Activated CD8-positive, alpha-beta T cell treated with anti-CD3 and anti-CD28 coated beads for 36 hours (primary cell): Measurements from ENCODE around the gene SKA2. TPM values are rescaled to one million over a fixed set of nuclear protein-coding genes. Genes with fewer than 3 reads are reported as not detected.

ENCODE experiments used
- ATAC-seq: fragments of 200-7000 bp; cut with Tn5 transposase; one replicate; pipeline ENCODE4 v1.10.0; 2021; ENCODE audit warnings: mild to moderate bottlenecking, moderate library complexity
- CTCF ChIA-PET: fragments of 350-600 bp; sonication (Branson Sonifier 250); formaldehyde crosslinking; loops from one replicate; lab custom pipeline; 2021; ENCODE audit warnings: antibody characterized with exemption; lab: Charles Lee
- POLR2A ChIA-PET: fragments of 350-600 bp; sonication (Branson Sonifier 250); formaldehyde crosslinking; loops from one replicate; lab custom pipeline; 2021; ENCODE audit warnings: antibody characterized with exemption; lab: Charles Lee
- DNase-seq: peaks from one replicate; pipeline ENCODE4 v3.0.0-alpha.2; 2020
- H3K27ac Mint-ChIP-seq: one replicate; pipeline ENCODE4 v1.8.0; 2021; ENCODE audit warnings: mild to moderate bottlenecking, mixed read lengths
- H3K27me3 Mint-ChIP-seq: one replicate; pipeline ENCODE4 v1.8.0; 2021; ENCODE audit warnings: mixed read lengths
- H3K36me3 Mint-ChIP-seq: one replicate; pipeline ENCODE4 v1.8.0; 2021; ENCODE audit warnings: low read depth, mixed read lengths
- H3K4me1 Mint-ChIP-seq: one replicate; pipeline ENCODE4 v1.8.0; 2021; ENCODE audit warnings: low read depth, mixed read lengths
- H3K4me3 Mint-ChIP-seq: one replicate; pipeline ENCODE4 v1.8.0; 2021; ENCODE audit warnings: mild to moderate bottlenecking, moderate library complexity, mixed read lengths
- H3K9me3 Mint-ChIP-seq: one replicate; pipeline ENCODE4 v1.8.0; 2021; ENCODE audit warnings: mixed read lengths
- CTCF ChIP-seq: fragments of 200-600 bp; IDR thresholded peaks from one replicate; pipeline ENCODE4 v1.8.0; 2022; ENCODE audit warnings: antibody characterized with exemption, mild to moderate bottlenecking
- intact Hi-C: fragments of 100-400 bp; cut with micrococcal nuclease; formaldehyde crosslinking; loops from one replicate; pipeline ENCODE4 v1.10.0; 2022
- total RNA-seq, 2 experiments: library from RNA; stranded (reverse); gene quantifications; one replicate each; pipeline ENCODE4 v1.2.3, GENCODE V29; 2021

Gene SKA2, protein sequence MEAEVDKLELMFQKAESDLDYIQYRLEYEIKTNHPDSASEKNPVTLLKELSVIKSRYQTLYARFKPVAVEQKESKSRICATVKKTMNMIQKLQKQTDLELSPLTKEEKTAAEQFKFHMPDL
- total RNA-seq, result 10 to 100 TPM; 59.1 to 68.4 TPM

GRCh38 chr17:59154721-59155438 is at the start of gene SKA2:
Gene SKA2, minus strand, starts transcription at chr17:59155186. Its CDS starts 23 bp downstream, at chr17:59155163.
- peak; percentile 98 for DNase-seq

GRCh38 chr17:59202320-59202719 is 47.3 kb upstream of the SKA2 start:
- no peak overlapping the region for H3K27ac Mint-ChIP-seq

More at GRCh38 chr17:59154721-59155438, at the start of gene SKA2:
- Mint-ChIP-seq H3K27me3 (no peaks in the 10 kb centered on the region), H3K4me3 (no peak within 1 kb of the TSS), H3K27ac (no peak within 1 kb of the TSS), H3K9me3 (no peaks in the 10 kb centered on the region), H3K36me3 (peaks cover 6% of the 10 kb centered on the region), H3K4me1 (peaks cover 33% of the 10 kb centered on the region)
- ATAC-seq, result peak; percentile 83
- CTCF ChIA-PET, result interaction anchor here (0.6 to 1.6 kb wide), 5 partner anchors 10 to 1247 kb away, joined by 3 to 4 read pairs (median 3); partner anchors contain the start of gene TRIM37
- intact Hi-C loops, result loop anchor here (5.0 kb wide), 1 partner anchor 48 kb away; the partner anchor contains the start of gene TRIM37
- TF ChIP-seq CTCF, result no peak
- POLR2A ChIA-PET, result interaction anchor here (0.6 to 2.8 kb wide), 7 partner anchors 11 to 523 kb away, joined by 3 to 17 read pairs (median 3); partner anchors contain the start of gene TRIM37

DNA sequence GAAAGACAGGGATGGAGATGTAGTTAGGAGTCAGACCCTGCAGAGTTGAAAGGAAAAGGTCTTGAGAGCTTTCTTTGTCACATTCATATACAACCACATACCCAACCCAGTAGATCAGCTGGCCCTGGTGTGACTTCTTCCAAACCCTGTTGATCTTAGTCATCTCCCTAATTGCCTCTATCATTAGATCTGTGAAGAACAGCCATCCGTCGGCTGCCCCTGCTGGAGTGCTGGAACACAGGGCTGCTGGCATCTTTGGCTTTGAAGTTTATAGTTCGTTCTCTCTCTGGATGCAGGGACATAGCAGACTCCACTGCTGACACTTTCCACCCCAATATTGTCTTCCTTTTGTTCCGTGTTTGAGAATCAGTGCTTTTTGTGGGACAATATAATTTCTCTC is 44.4 kb upstream of the SKA2 start:
- POLR2A ChIA-PET, result no interaction called here
- intact Hi-C loops, result no loop called here
- no peaks in the 10 kb centered on the region for H3K9me3 Mint-ChIP-seq
- H3K4me3 Mint-ChIP-seq, result no peak overlapping the region
- CTCF ChIA-PET, result no interaction called here
- no peaks in the 10 kb centered on the region for H3K27me3 Mint-ChIP-seq
- H3K27ac Mint-ChIP-seq, result no peak overlapping the region
- no peak for TF ChIP-seq CTCF
- DNase-seq, result no peak
- peaks cover 16% of the 10 kb centered on the region for H3K36me3 Mint-ChIP-seq
- no peaks in the 10 kb centered on the region for H3K4me1 Mint-ChIP-seq
- no peak for ATAC-seq

More at GRCh38 chr17:59202320-59202719, 47.3 kb upstream of the SKA2 start:
- Mint-ChIP-seq H3K27me3 (no peaks in the 10 kb centered on the region), H3K36me3 (peaks cover 12% of the 10 kb centered on the region), H3K9me3 (no peaks in the 10 kb centered on the region), H3K4me1 (no peaks in the 10 kb centered on the region), H3K4me3 (no peak overlapping the region)
- ChIA-PET CTCF (no interaction called here), POLR2A (no interaction called here)
- TF ChIP-seq CTCF, result no peak
- DNase-seq (no peak), ATAC-seq (no peak)
- intact Hi-C loops, result no loop called here

DNA sequence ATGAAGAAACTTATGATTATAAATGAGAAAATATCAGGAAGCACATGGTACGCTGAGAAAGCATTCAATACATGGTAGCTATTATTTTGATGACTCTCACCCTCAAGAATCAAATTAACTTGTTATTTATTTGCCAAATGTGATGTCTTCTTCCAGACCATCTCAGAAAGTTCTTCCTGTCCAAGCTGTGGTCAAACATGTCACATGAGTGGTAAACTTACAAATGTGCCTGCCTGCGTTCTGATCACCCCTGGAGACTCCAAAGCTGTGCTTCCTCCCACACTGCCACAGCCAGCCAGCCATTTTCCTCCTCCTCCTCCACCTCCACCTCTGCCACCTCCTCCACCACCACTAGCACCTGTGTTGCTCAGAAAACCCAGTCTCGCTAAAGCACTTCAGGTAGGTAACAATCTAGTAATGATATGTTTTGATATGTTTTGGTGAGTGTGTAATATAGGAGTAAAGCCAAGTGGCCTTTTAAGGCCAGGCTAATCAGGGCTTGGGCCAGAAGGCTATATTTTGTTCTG is 38.4 kb upstream of the SKA2 start:
- no peaks in the 10 kb centered on the region for H3K9me3 Mint-ChIP-seq
- ATAC-seq, result no peak
- H3K4me3 Mint-ChIP-seq, result no peak overlapping the region
- no peaks in the 10 kb centered on the region for H3K4me1 Mint-ChIP-seq
- TF ChIP-seq CTCF, result no peak
- H3K27ac Mint-ChIP-seq, result no peak overlapping the region
- H3K36me3 Mint-ChIP-seq, result peaks cover 19% of the 10 kb centered on the region
- CTCF ChIA-PET, result no interaction called here
- H3K27me3 Mint-ChIP-seq, result no peaks in the 10 kb centered on the region
- intact Hi-C loops, result no loop called here
- POLR2A ChIA-PET, result no interaction called here
- no peak for DNase-seq

DNA sequence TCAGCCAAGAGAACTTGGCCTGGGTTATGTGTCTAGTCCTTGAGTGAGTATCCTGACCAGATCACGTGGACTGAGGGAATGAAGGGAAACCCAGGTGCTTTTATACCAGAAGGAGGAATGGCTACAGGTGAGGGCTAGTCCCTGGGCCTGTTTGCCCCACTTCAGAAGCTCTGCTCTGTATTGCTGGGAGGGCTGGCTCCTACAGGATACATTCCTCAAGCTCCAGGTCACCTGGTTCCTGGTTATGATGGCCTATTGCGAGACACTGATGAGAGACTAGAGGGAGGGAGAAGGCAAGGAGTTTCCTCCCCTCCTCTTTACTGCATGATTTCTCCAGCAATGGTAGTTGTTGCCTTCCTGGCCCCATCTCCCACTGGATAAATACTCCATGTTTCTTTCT is 35.8 kb upstream of the SKA2 start:
- no peak overlapping the region for H3K4me3 Mint-ChIP-seq
- CTCF ChIA-PET, result interaction anchor here (0.6 kb wide), 1 partner anchor 13 kb away, joined by 3 read pairs; no protein-coding TSS in a partner anchor
- no peaks in the 10 kb centered on the region for H3K27me3 Mint-ChIP-seq
- POLR2A ChIA-PET, result interaction anchor here (0.5 kb wide), 1 partner anchor 276 kb away, joined by 3 read pairs; no protein-coding TSS in a partner anchor
- no peak for DNase-seq
- H3K36me3 Mint-ChIP-seq, result peaks cover 22% of the 10 kb centered on the region
- intact Hi-C loops, result no loop called here
- no peak for TF ChIP-seq CTCF
- ATAC-seq, result no peak
- no peaks in the 10 kb centered on the region for H3K9me3 Mint-ChIP-seq
- H3K27ac Mint-ChIP-seq, result no peak overlapping the region
- H3K4me1 Mint-ChIP-seq, result no peaks in the 10 kb centered on the region
